Small intestine (tissue), 7 donors: ENCODE data around the gene EPC1. TPM values are rescaled to one million over a fixed set of nuclear protein-coding genes. Genes with fewer than 3 reads are reported as not detected.

Source experiments
- DNase-seq, 2 donors: peaks; one replicate each; pipeline versions ENCODE4 v3.0.0 to v3.0.0-alpha.2; 2013
- FAIRE-seq: peaks from 2 replicates; lab custom pipeline; 2012; peaks lifted over from hg19 to GRCh38; lab: Jason Lieb, UNC
- H3K27ac ChIP-seq, 3 donors: one replicate each; pipeline ENCODE4 v1.5.1; 2013; ENCODE audit warnings: low read length in 2 of 3, mild to moderate bottlenecking in 2 of 3, control low read depth in 1 of 3, inconsistent platforms in 1 of 3, low read depth in 1 of 3, moderate library complexity in 1 of 3
- H3K27me3 ChIP-seq, 3 donors: one replicate each; pipeline ENCODE4 v1.6.1; 2013; ENCODE audit warnings: low read length in 3 of 3, inconsistent platforms in 1 of 3; ENCODE audit not compliant: control insufficient read depth in 3 of 3, insufficient read depth in 3 of 3
- H3K36me3 ChIP-seq, 3 donors: one replicate each; pipeline ENCODE4 v1.6.1; 2013; ENCODE audit warnings: low read length in 3 of 3, inconsistent platforms in 1 of 3, low read depth in 1 of 3, mild to moderate bottlenecking in 1 of 3, moderate library complexity in 1 of 3; ENCODE audit not compliant: control insufficient read depth in 3 of 3, insufficient read depth in 2 of 3
- H3K4me1 ChIP-seq, 3 donors: one replicate each; pipeline ENCODE4 v1.6.1; 2013; ENCODE audit warnings: low read length in 2 of 3, inconsistent platforms in 1 of 3, low read depth in 1 of 3, mild to moderate bottlenecking in 1 of 3, moderate library complexity in 1 of 3; ENCODE audit not compliant: control insufficient read depth in 3 of 3, insufficient read depth in 2 of 3
- H3K4me3 ChIP-seq, 3 donors: one replicate each; pipeline ENCODE4 v1.5.1; 2013; ENCODE audit warnings: low read length in 3 of 3, control low read depth in 1 of 3, inconsistent platforms in 1 of 3, low read depth in 1 of 3, mild to moderate bottlenecking in 1 of 3, moderate library complexity in 1 of 3
- H3K9me3 ChIP-seq, 2 donors: one replicate each; pipeline ENCODE4 v1.6.1; 2013; ENCODE audit warnings: low read depth in 1 of 2, low read length in 1 of 2; ENCODE audit not compliant: control insufficient read depth in 2 of 2, insufficient read depth in 1 of 2
- WGBS, 3 donors: extraction: QIAGEN DNeasy Blood & Tissue Kit; methylation state at CpG; one replicate each; pipeline ENCODE4 v1.1.7; 2013; 5-methylcytosine and 5-hydroxymethylcytosine counted together
- polyA plus RNA-seq, 4 donors: library from polyadenylated mRNA; stranded (reverse) in 3 of 4; unstranded in 1 of 4; fragments of 200-250 nt in 3 of 4; fragments of 120-200 nt in 1 of 4; gene quantifications; one replicate each; pipeline versions ENCODE4 v1.2.1 to v1.2.3, GENCODE V29; 2013
- donor health status: healthy with polysubstance abuse.
- donor health status: control.
- donor health status: control.
- donor health status: Bipolar disorder and iron deficiency.
- donor health status: healthy.

EPC1 gene
- polyA plus RNA-seq, 4 donors: 12.8 to 42.6 (median 13.3) TPM

DNA sequence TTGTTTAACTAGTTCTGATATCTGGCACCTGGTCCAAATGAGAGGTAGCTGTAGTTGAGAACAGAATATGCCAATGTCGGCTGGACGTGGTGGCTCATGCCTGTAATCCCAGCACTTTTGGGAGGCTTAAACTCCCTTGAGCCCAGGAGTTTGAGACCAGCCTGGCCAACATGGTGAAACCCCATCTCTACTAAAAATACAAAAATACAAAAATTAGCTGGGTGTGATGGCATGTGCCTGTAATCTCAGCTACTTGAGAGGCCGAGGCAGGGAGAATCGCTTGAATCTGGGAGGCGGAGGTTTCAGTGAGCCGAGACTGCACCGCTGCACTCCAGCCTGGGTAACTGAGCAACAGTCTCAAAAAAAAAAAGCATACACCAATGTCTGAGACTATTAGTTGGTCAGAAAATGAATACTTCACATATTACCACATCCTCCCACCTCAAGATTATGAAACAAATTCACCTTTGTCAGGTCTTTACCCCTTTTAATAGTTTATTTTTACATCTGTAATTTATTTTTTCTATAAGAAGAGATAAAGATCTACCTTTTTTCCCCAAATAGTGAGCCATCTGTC is 38.8 kb downstream of the EPC1 start:
- Histone ChIP-seq H3K4me3 (no peak overlapping the region), H3K27ac (no peak overlapping the region), H3K9me3 (no peaks in the 10 kb centered on the region), H3K27me3 (no peaks in the 10 kb centered on the region), H3K4me1 (peaks cover 0 to under 1% (median 0%) of the 10 kb centered on the region in 3 donors), H3K36me3 (peaks cover 3 to 9% (median 5%) of the 10 kb centered on the region in 3 donors)
- peak in 1 of 2 donors; percentile 12 for DNase-seq
- no peak for FAIRE-seq
- 89 to 91% (median 89%) methylated on average over 7 of the region's 7 CpGs for WGBS, 3 donors

DNA sequence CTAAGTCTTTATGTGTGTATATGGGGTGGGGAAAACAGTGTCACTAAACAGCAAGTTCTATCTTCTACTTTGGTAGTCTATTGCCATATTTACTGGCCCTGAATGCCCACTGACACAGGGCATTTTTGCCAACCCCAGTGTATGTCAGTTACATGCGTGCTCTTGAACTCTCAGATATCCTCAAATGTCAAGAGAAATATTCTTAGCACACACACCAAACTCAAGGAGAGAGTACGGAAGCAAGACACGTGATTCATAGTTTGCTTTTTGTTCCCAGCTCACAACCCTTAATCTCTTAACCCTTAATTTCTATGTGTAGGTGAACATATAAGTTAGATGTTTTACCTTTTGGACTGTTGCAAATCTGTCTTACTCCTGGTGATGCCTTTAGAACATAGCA is 39.3 kb downstream of the EPC1 start:
- Histone ChIP-seq H3K36me3 (peaks cover 3 to 12% (median 5%) of the 10 kb centered on the region in 3 donors), H3K9me3 (no peaks in the 10 kb centered on the region), H3K27me3 (no peaks in the 10 kb centered on the region), H3K4me3 (no peak overlapping the region), H3K4me1 (no peaks in the 10 kb centered on the region), H3K27ac (no peak overlapping the region)
- FAIRE-seq (no peak), DNase-seq (no peak)
- 79 to 86% (median 84%) methylated on average over 3 of the region's 3 CpGs for whole genome bisulfite sequencing, 3 donors

DNA sequence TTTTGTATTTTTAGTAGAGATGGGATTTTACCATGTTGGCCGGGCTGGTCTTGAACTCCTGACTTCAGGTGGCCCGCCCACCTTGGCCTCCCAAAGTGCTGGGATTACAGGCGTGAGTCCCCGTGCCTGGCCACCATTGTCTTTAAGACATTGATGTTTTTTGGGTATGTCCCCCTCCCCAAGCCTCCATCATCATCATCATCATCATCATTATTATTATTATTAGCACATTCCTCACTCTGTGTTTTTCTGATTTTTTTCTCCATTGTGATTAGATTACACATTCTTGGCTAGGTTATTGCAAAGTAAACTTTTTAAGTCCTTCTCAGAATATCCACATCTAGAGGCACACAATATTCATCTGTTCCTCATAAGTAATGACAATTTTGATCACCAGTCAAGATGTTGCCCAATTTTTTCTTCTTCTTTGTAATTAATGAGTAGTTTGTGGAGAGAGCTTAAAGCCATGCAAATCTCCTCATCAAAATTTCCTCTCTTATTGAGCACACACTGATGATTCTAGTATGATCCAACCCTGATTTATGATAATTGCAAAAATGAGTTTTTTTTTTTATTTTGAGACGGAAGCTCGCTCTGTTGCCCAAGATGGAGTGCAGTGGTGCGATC is 47.5 kb downstream of the EPC1 start:
- DNase-seq (no peak), FAIRE-seq (no peak)
- no peaks in the 10 kb centered on the region for H3K27me3 ChIP-seq
- WGBS, 3 donors: 84 to 95% (median 91%) methylated on average over 7 of the region's 7 CpGs
- H3K36me3 ChIP-seq: peaks cover 0 to 18% (median 1%) of the 10 kb centered on the region in 3 donors
- peaks cover 0 to 4% (median 0%) of the 10 kb centered on the region in 3 donors for H3K4me1 ChIP-seq
- no peaks in the 10 kb centered on the region for H3K9me3 ChIP-seq
- no peak overlapping the region for H3K4me3 ChIP-seq
- no peak overlapping the region for H3K27ac ChIP-seq

DNA sequence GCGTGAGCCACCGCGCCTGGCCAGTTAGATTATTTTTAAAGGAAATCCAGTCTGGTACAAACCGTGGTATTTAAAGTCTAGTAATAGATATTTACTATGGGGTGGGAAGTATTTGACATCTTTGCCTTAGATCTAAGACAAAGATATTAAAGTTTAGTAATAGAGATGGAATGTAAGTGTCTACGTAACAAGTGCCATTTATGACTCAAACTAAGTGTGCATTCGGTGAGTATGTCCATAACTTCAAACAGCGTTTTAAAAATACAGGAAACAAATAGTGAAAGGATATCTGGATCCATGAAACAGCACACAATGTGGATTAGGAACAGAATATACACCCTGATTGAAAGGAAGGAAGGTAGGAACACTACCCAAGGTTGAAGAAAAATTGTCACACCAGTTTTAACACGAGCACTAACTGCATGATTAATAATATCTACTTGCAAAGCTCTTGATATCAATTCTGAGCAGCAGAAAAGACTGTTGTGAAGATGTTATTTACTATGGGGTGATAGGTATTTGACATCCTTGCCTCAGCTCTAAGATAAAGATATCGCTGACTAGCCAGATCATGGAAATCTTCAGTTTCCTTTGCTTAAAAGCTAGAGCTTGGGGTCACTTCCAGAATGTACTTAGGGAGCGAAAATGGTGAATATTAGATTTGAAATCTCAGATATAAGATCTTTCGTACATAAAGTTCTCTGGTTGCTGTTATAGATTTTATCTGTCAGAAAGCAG is 48.7 kb downstream of the EPC1 start:
- peaks cover 0 to 4% (median 0%) of the 10 kb centered on the region in 3 donors for H3K4me1 ChIP-seq
- no peaks in the 10 kb centered on the region for H3K27me3 ChIP-seq
- FAIRE-seq (no peak), DNase-seq (no peak)
- H3K27ac ChIP-seq: no peak overlapping the region
- no peaks in the 10 kb centered on the region for H3K9me3 ChIP-seq
- WGBS, 3 donors: 91 to 94% (median 91%) methylated on average over 11 of the region's 11 CpGs
- H3K4me3 ChIP-seq: no peak overlapping the region
- peaks cover 0 to 18% (median 0%) of the 10 kb centered on the region in 3 donors for H3K36me3 ChIP-seq

DNA sequence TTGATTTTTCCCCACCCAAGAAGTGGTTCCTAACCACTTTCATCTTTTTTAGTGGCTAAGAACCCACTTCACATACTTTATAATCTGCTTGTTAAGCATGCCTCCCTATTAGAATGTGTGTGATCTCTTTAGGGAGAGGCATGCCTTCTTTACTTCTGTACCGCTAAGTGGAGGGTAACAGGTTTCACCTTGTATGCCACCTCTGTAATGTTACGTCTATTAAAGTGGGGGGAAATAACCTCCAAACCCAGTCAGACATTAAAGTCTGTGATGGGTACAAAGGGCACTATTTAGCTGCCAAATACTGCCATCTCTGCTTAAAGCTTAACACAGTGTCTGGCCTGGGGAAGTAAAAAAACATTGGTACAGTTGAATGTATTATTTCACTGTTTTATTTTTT is 51.9 kb downstream of the EPC1 start:
- 34 to 53% (median 48%) methylated on average over 2 of the region's 2 CpGs for WGBS, 3 donors
- Histone ChIP-seq H3K9me3 (no peaks in the 10 kb centered on the region), H3K27me3 (no peaks in the 10 kb centered on the region), H3K4me1 (peaks cover 0 to 4% (median 0%) of the 10 kb centered on the region in 3 donors), H3K27ac (no peak overlapping the region), H3K36me3 (peaks cover 0 to 15% (median 2%) of the 10 kb centered on the region in 3 donors), H3K4me3 (no peak overlapping the region)
- FAIRE-seq: no peak
- peak in 1 of 2 donors; percentile 6 for DNase-seq

DNA sequence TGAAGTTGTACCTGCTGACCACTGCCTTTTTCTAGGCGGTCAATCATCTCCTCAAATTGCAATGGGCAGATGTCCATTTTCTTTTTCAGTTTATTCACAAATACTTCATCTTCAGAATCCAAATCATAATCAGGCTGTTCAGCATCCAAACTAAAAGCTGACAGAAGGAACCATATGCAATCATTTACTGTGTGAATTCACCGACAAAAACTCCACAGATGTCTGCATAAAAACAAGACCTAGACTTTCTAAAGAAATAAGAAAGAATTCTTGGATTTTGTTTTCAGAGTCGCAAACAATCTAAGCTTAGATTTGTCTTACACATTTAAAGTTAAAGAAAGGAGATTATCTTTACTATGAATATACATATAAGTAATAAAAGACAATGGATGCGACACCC is 53.4 kb downstream of the EPC1 start:
- Histone ChIP-seq H3K27ac (no peak overlapping the region), H3K27me3 (no peaks in the 10 kb centered on the region), H3K4me1 (peaks cover 0 to 4% (median 0%) of the 10 kb centered on the region in 3 donors), H3K9me3 (no peaks in the 10 kb centered on the region), H3K4me3 (no peak overlapping the region), H3K36me3 (peaks cover 0 to 21% (median 4%) of the 10 kb centered on the region in 3 donors)
- FAIRE-seq: no peak
- no peak for DNase-seq
- WGBS, 3 donors: 89 to 99% (median 95%) methylated on average over 4 of the region's 4 CpGs

DNA sequence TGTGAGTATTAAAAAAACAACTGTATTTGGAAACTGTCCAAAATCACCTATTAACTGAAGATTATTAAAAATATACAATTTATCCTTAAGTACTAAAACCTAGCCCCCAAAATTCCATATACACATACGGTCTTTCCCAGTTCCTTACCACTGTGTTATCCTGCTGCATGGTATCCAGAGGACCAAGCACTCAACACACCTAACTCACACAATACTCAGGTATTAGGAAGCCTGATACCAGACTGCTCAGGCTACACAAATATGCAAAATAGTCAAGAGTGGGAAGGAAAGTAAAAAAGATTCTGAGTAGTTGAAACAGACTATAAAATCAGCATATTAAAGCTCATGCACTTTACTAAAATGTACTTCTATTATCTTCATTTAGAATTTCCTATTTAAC is 67.2 kb downstream of the EPC1 start:
- H3K4me3 ChIP-seq: no peak overlapping the region
- H3K27ac ChIP-seq: no peak overlapping the region
- H3K27me3 ChIP-seq: no peaks in the 10 kb centered on the region
- H3K4me1 ChIP-seq: no peaks in the 10 kb centered on the region
- DNase-seq (no peak), FAIRE-seq (no peak)
- H3K36me3 ChIP-seq: peaks cover 4 to 42% (median 6%) of the 10 kb centered on the region in 3 donors
- 94 to 100% (median 100%) methylated on average over 1 of the region's 1 CpG for WGBS, 3 donors
- no peaks in the 10 kb centered on the region for H3K9me3 ChIP-seq

DNA sequence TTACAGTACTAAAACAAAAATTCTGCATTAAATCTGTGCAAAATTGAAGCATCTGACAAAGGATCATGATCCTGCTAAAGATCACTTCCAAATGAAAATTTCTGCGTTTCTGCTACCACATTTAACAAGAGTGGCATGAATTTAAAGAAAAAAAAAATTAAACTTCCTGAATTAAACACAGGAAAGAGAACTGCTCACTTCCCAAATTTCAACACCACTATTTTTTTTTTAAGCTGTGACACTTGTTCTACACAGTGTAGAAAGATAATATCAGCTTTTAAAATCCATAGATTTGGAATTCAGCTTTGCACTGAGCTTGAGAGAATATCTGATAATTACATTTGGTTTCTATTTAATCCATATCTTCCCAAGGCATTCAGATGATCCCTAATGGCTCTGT is 73.6 kb downstream of the EPC1 start:
- no peaks in the 10 kb centered on the region for H3K9me3 ChIP-seq
- no peak overlapping the region for H3K27ac ChIP-seq
- H3K27me3 ChIP-seq: no peaks in the 10 kb centered on the region
- FAIRE-seq (no peak), DNase-seq (no peak)
- H3K36me3 ChIP-seq: peaks cover 12 to 30% (median 19%) of the 10 kb centered on the region in 3 donors
- H3K4me3 ChIP-seq: no peak overlapping the region
- H3K4me1 ChIP-seq: no peaks in the 10 kb centered on the region
- WGBS, 3 donors: 69 to 94% (median 88%) methylated on average over 1 of the region's 1 CpG
